ENCODE data around the gene CCDC69. TPM values are rescaled to one million over a fixed set of nuclear protein-coding genes. Genes with fewer than 3 reads are reported as not detected.

The CCDC69 gene
- total RNA-seq, 4 donors from 2014 or later, result 13.5 to 51.6 (median 18.3) TPM

GRCh38 chr5:151214614-151215545 is 9.0 kb downstream of the CCDC69 start:
- WGBS, 2 donors, result 86 to 87% methylated on average over 6 to 10 of the region's 10 CpGs

GRCh38 chr5:151213803-151214613 is 9.9 kb downstream of the CCDC69 start:
- TF ChIP-seq, protein P1, sequence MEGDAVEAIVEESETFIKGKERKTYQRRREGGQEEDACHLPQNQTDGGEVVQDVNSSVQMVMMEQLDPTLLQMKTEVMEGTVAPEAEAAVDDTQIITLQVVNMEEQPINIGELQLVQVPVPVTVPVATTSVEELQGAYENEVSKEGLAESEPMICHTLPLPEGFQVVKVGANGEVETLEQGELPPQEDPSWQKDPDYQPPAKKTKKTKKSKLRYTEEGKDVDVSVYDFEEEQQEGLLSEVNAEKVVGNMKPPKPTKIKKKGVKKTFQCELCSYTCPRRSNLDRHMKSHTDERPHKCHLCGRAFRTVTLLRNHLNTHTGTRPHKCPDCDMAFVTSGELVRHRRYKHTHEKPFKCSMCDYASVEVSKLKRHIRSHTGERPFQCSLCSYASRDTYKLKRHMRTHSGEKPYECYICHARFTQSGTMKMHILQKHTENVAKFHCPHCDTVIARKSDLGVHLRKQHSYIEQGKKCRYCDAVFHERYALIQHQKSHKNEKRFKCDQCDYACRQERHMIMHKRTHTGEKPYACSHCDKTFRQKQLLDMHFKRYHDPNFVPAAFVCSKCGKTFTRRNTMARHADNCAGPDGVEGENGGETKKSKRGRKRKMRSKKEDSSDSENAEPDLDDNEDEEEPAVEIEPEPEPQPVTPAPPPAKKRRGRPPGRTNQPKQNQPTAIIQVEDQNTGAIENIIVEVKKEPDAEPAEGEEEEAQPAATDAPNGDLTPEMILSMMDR (IDR thresholded peaks at IDR 0.05), result no peak
- peak in 1 of 2 donors; percentile 31 for TF ChIP-seq POLR2A (IDR thresholded peaks at IDR 0.05)
- 49 to 51% methylated on average over 9 of the region's 9 CpGs for WGBS, 2 donors
- Histone ChIP-seq H3K27me3 (no peaks in the 10 kb centered on the region), H3K4me1 (peaks cover 0 to 9% of the 10 kb centered on the region in 2 donors), H3K27ac (peak overlapping the region; percentile 31 to 71 (median 67)), H3K9me3 (no peaks in the 10 kb centered on the region), H3K36me3 (no peaks in the 10 kb centered on the region), H3K4me3 (replicated peaks in 1 of 3) (no peak overlapping the region)
- peak; percentile 40 to 50 for DNase-seq
- intact Hi-C loops (cut with DNase I), result no loop called here

More at GRCh38 chr5:151214614-151215545, 9.0 kb downstream of the CCDC69 start:
- H3K9me3 ChIP-seq, result no peaks in the 10 kb centered on the region
- H3K27ac ChIP-seq, result peak overlapping the region; percentile 19 to 22 (median 20)
- H3K4me3 ChIP-seq (replicated peaks in 1 of 3), result no peak overlapping the region
- H3K36me3 ChIP-seq, result no peaks in the 10 kb centered on the region
- intact Hi-C loops (cut with DNase I), result no loop called here
- no peak for DNase-seq
- no peaks in the 10 kb centered on the region for H3K27me3 ChIP-seq
- peaks cover 0 to 9% of the 10 kb centered on the region in 2 donors for H3K4me1 ChIP-seq
- TF ChIP-seq, protein P1 (IDR thresholded peaks at IDR 0.05), result no peak
- TF ChIP-seq POLR2A (IDR thresholded peaks at IDR 0.05), result no peak

DNA sequence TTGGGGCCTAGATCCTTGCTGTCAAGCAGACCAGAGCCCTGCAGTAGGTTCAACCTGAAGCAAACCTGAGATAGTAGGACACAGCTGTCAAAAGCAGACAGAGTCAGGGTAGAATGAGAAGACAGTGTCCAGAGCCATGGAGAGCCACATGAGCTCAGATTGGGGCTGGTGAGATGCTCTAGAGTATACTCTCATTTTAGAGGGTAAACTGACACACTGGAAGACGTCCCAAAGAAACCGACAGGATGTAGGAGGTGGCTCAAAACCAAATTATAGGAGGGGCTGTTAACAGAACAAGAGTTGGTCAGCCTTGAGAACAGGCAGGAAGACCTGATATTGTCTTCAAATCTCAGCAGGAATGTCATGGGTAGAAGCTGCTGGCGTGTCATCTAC is 11.5 kb downstream of the CCDC69 start:
- peak overlapping the region in 1 of 3 donors; percentile 30 for H3K27ac ChIP-seq
- 73 to 87% methylated on average over 3 of the region's 3 CpGs for WGBS, 2 donors
- H3K36me3 ChIP-seq, result no peaks in the 10 kb centered on the region
- H3K4me1 ChIP-seq, result peaks cover 0 to 9% of the 10 kb centered on the region in 2 donors
- H3K4me3 ChIP-seq (replicated peaks in 1 of 3), result no peak overlapping the region
- H3K27me3 ChIP-seq, result no peaks in the 10 kb centered on the region
- DNase-seq, result no peak
- intact Hi-C loops (cut with DNase I), result no loop called here
- no peaks in the 10 kb centered on the region for H3K9me3 ChIP-seq
- no peak for TF ChIP-seq POLR2A (IDR thresholded peaks at IDR 0.05)
- TF ChIP-seq, protein P1 (IDR thresholded peaks at IDR 0.05), result no peak

DNA sequence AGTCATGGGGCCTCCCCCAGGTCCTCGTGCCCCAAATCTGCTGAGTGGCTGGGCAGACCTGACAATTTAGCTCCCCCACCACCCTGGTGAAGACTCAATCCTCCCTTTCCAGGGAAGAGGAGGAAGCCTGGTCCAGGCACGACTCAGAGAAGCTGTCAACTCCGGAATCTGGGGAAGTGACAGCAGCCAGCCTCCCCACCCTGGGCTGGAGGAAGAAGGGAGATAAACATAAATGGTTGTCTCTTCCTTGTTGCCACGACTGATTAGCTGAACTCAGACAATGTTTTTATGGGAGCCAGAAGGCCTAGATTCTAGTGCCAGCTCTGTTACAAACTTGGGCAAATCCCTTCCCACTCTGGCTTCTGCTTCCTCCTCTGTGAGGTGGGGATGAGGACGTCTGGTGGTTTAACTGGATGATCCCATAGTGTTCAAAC is 15.4 kb downstream of the CCDC69 start:
- intact Hi-C loops (cut with DNase I), result no loop called here
- Histone ChIP-seq H3K36me3 (no peaks in the 10 kb centered on the region), H3K4me1 (no peaks in the 10 kb centered on the region), H3K9me3 (no peaks in the 10 kb centered on the region), H3K27me3 (no peaks in the 10 kb centered on the region), H3K4me3 (replicated peaks in 1 of 3) (no peak overlapping the region), H3K27ac (peak overlapping the region in 2 of 3 donors; percentile 15 to 28)
- TF ChIP-seq, protein P1 (IDR thresholded peaks at IDR 0.05), result no peak
- no peak for TF ChIP-seq POLR2A (IDR thresholded peaks at IDR 0.05)
- WGBS, 2 donors, result 52 to 57% methylated on average over 5 of the region's 5 CpGs
- no peak for DNase-seq

Data from thyroid gland (tissue), 4 donors.